Stimulated activated CD4-positive, alpha-beta T cell treated with anti-CD3 and anti-CD28 coated beads, Interleukin-12 subunit alpha, Interleukin-12 subunit beta, amount 100 ng/mL, for 48 hours (primary cell): ENCODE data around the gene PDE11A.
"Not testable (repeated sequence)": the region's sequence is repeated elsewhere in the genome, so short reads cannot be mapped to it uniquely, and the experiment has no call there.

Source experiments
- DNase-seq, 3 donors: peaks; one replicate each; pipeline ENCODE4 v3.0.0-alpha.2; 2020; ENCODE audit warnings: low read depth in 2 of 3, low spot score in 1 of 3

The PDE11A gene

GRCh38 chr2:178072383-178073301 lies at the start of gene PDE11A:
PDE11A (minus strand) TSS chr2:178072777; CDS start chr2:178072437, 340 bp downstream.
- DNase-seq = peak; percentile 20 to 40 (median 28)

GRCh38 chr2:178119179-178119922 lies 46.8 kb upstream of the PDE11A start:
- no peak for DNase-seq

- DNase-seq = no peak
Measured at GRCh38 chr2:178117725-178118124, 45.1 kb upstream of the PDE11A start.

DNA sequence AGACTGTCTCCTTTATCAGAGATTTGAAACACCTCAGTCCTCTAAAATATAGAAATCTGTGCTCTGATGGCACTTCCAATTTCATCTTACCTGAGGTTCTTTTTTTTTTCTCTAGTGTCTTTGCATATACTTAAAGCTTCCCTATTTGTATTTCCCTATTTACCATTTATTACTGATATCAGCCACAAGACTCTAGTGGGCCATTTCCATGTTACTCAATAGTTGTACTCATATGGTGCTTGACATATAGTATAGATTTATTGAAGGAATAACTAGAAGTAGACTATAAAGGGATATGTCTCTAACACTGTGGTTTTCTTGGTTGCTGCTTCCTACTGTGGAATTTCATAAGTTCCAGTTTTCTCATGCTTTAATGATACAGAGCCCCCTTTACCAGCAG lies 42.7 kb upstream of the PDE11A start:
- no peak for DNase-seq

DNA sequence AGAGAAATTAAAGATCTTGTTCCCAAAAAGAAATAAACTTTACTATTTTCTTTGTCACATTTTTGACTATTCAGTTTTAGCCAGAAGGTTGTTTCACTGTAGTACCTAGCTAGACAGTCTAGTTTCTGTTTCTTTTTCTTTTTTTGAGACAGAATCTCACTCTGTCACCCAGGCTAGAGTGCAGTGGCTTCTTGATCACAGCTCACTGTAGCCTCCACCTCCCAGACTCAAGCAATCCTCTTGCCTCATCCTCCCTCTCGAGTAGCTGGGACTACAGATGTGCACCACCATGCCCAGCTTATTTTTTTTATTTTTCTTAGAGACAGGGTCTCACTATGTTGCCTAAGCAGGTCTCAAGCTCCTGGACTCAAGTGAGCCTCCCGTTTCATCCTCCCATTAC lies 41.9 kb upstream of the PDE11A start:
- no peak for DNase-seq

- peak; percentile 72 to 82 (median 74) for DNase-seq
Measured at GRCh38 chr2:178112202-178113152, 39.9 kb upstream of the PDE11A start, which contains the start of gene RBM45. RBM45 (plus strand) TSS chr2:178112437; CDS start chr2:178112547, 110 bp downstream.

- DNase-seq = no peak
Measured at GRCh38 chr2:178111743-178112142, 39.2 kb upstream of the PDE11A start.

DNA sequence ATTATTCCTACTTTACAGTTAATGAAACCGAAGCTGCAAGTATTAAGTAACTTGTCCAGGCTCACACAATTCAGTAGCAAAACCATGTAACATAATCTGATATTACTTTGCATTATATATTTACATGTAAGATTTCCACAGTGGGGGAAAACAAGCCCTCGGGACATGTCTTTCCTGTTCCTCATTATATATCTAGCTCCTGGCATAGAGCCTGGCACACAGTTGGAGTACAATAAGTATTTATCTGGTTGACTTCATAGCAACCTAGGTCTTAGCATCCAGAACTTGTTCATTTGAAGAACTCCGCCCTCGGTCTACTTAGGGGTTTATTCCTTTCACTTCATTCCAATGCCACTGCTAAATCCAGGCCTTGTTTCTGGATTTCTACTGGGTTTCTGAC lies 38.1 kb upstream of the PDE11A start:
- no peak for DNase-seq

GRCh38 chr2:178109813-178110212 lies 37.2 kb upstream of the PDE11A start:
- DNase-seq = no peak

- DNase-seq = no peak
Measured at GRCh38 chr2:178108176-178108575, 35.6 kb upstream of the PDE11A start.

- DNase-seq = no peak
Measured at GRCh38 chr2:178106053-178106452, 33.5 kb upstream of the PDE11A start.

DNA sequence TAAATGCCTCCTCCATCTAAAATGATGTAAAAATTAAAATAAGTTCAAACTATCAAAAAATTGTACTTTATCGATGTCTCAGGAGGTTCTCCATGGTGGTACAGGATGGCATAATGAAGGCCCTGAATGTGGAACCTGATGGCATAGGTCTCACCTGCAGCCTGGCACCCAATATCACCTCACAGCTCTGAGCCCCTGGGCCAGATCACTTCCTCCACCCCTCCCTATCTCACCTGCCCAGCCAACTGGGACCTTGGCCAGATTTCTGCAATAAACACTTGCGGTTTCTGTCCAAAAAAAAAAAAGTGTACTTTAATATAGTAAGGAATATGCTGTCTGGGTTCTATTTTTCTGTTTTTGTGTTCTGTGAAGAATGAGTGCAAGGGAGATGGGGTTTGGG lies 33.0 kb upstream of the PDE11A start:
- no peak for DNase-seq

DNA sequence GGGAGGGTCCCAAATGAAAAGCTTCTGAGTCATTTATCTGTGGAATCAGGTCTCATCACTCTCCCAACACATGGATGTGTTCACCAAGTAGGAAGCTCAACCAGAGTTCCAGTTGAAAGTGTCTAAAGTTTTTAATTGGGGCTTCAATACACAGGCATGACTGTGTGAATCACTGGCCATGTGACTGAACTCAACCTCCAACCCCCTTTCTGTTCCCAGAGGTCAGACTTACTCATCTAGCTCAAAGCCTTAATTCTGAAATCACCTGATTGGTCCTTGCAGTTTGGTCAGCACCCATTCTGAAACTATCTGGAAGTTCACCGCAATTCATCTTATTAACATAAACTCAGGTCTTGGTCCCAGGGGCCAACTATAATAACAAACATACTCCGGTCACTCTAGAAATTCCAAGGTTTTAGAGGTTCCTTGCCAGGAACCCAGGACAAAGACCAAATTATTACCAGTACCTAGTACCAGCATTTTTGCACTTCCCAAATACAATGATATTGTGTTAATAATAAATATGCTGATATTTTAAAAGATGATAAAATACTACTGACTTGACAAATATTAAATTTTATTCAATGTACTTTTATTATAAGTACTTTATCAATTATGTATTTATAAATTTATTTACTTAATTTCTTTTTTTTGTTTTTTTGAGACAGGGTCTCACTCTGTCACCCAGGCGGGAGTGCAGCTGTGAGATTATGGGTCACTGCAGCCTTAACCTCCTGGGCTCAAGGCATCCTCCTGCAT lies 28.9 kb upstream of the PDE11A start:
- no peak for DNase-seq

- no peak for DNase-seq
Measured at GRCh38 chr2:178093471-178093870, 20.9 kb upstream of the PDE11A start.

GRCh38 chr2:178088774-178089270 lies 16.2 kb upstream of the PDE11A start:
- DNase-seq = no peak

DNA sequence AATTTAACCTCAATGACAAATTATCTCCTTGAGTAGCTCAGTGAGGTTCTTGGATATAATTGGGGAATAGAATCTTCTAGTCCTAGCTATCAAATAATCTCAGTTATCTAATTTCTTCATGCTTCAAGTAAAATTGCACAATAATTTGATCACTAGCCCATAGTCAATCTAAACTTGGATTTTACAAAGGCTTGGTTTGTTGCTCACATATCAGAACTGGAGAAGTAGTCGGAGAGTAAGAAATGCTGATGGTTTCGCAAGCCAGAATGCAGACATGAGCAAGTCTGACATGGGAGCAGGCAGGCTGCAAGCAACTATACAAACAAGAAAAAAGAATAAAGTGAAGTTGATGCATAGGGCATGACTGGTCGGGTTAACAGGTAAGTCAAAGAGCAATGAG lies 11.7 kb upstream of the PDE11A start:
- no peak for DNase-seq

DNA sequence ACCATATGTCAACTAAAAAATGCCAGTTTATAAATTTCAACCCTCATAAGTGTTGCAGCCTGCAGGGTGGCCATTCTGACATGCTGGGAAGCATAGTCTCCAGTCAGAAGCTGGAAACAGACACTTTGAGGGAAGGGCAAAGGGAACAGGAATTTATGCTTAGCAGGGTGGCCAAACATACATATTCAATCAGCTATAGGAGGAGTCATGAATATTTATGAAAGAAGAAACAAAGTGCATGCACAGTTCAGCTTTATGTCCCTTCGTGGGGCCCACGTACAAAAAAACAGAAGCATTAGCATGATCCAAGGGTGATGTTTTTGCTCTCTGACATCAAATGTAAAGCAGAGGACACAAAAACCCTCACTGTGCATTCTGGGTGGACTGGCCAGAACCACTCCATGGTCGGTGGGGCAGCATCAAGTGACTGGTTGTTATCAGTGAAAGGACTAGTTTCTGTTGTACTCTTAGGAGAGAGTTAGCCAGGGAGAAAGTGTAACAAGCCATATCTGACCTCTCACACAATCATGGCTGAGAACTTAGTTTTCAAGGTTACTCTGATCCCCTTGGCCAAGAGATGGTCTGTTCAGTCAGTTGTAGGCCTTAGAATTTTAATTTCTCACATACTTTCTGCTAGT lies 9.9 kb upstream of the PDE11A start:
- DNase-seq = no peak

GRCh38 chr2:178079279-178079678 lies 6.7 kb upstream of the PDE11A start:
- not testable (repeated sequence) for DNase-seq

- no peak for DNase-seq
Measured at GRCh38 chr2:178076130-178076529, 3.6 kb upstream of the PDE11A start.

- DNase-seq = no peak
Measured at GRCh38 chr2:178075006-178075326, 2.4 kb upstream of the PDE11A start.
